Transverse colon (tissue), 3 donors: ENCODE measurements around the gene CD276.

ENCODE experiments used
- EP300 ChIP-seq: sonication (generic); formaldehyde crosslinking; IDR thresholded peaks from one replicate; pipeline ENCODE4 v1.6.1; 2017; ENCODE audit warnings: antibody characterized with exemption, low read depth
- POLR2A ChIP-seq: fragments of 450-650 bp; IDR thresholded peaks from one replicate; pipeline ENCODE4 v1.6.1; 2016; ENCODE audit warnings: antibody characterized with exemption, mild to moderate bottlenecking, moderate library complexity
- TF ChIP-seq, protein P1 (sequence below), 5 experiments: fragments of 200-600 bp in 3 of 5; fragments of 450-650 bp in 2 of 5; sonication (generic) in 3 of 5; IDR thresholded peaks; 1 replicate in 2 of 5; 2 replicates in 3 of 5; pipeline ENCODE4 v1.5.1; 2016 to 2017; ENCODE audit warnings: antibody characterized with exemption in 5 of 5, inconsistent platforms in 3 of 5, mild to moderate bottlenecking in 2 of 5, moderate library complexity in 1 of 5

DNA sequence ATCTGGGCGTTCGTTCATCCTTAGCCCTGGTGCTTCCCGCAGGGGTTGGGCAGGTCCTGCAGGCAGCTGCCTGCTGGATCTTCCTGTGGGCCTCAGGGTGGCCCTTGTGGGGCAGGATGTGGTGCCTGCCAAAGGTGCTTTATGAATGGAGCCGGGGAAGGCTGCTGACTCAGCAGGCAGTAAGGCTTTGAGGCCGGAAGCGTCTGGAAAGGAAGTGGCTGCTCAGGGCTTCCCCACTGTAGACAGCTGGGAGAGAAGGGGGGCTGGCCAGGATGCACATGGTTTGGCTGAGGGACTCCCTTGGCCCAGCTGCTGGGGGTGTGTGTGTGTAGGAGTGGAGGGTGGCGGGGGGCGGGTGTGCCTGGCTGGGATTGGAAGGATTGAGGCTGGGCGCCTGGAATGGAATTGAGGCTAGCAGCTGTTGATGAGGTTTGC is 12.9 kb downstream of the CD276 start:
- TF ChIP-seq, protein P1, sequence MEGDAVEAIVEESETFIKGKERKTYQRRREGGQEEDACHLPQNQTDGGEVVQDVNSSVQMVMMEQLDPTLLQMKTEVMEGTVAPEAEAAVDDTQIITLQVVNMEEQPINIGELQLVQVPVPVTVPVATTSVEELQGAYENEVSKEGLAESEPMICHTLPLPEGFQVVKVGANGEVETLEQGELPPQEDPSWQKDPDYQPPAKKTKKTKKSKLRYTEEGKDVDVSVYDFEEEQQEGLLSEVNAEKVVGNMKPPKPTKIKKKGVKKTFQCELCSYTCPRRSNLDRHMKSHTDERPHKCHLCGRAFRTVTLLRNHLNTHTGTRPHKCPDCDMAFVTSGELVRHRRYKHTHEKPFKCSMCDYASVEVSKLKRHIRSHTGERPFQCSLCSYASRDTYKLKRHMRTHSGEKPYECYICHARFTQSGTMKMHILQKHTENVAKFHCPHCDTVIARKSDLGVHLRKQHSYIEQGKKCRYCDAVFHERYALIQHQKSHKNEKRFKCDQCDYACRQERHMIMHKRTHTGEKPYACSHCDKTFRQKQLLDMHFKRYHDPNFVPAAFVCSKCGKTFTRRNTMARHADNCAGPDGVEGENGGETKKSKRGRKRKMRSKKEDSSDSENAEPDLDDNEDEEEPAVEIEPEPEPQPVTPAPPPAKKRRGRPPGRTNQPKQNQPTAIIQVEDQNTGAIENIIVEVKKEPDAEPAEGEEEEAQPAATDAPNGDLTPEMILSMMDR (IDR thresholded peaks at IDR 0.05), result no peak
- TF ChIP-seq POLR2A (no peak), EP300 (no peak)
